IMR-90 (cell line): ENCODE results near the gene SHROOM3.

ENCODE experiments used
- CEBPB ChIP-seq: IDR thresholded peaks from 2 replicates; pipeline ENCODE4 v1.6.1; 2012; ENCODE audit warnings: low read depth, low read length, improper control_type of control experiment
- CHD1 ChIP-seq: IDR thresholded peaks from 2 replicates; pipeline ENCODE4 v1.6.1; 2012; ENCODE audit warnings: low read depth, low read length, improper control_type of control experiment
- CTCF ChIP-seq: conservative IDR thresholded peaks from 2 replicates; pipeline ENCODE4 v1.5.1; 2012; ENCODE audit warnings: mild to moderate bottlenecking, low read depth, low read length, improper control_type of control experiment
- FOS ChIP-seq: fragments of 150-350 bp; IDR thresholded peaks from 2 replicates; pipeline ENCODE4 v1.6.1; 2016; ENCODE audit warnings: low read depth, low read length
- NFE2L2 ChIP-seq: fragments of 150-350 bp; IDR thresholded peaks from 2 replicates; pipeline ENCODE4 v1.6.1; 2016; ENCODE audit warnings: low read depth, mild to moderate bottlenecking, low read length
- POLR2A ChIP-seq: IDR thresholded peaks from 2 replicates; pipeline ENCODE4 v1.6.1; 2012; ENCODE audit warnings: mild to moderate bottlenecking, low read depth, low read length
- RAD21 ChIP-seq: IDR thresholded peaks from 2 replicates; pipeline ENCODE4 v1.6.1; 2012; ENCODE audit warnings: low read length, improper control_type of control experiment
- RCOR1 ChIP-seq: IDR thresholded peaks from 2 replicates; pipeline ENCODE4 v1.6.1; 2012; ENCODE audit warnings: mild to moderate bottlenecking, low read length, improper control_type of control experiment; ENCODE audit not compliant: insufficient replicate concordance
- RFX5 ChIP-seq: IDR thresholded peaks from 2 replicates; pipeline ENCODE4 v1.8.0; 2012; ENCODE audit warnings: low read depth, mild to moderate bottlenecking, low read length, moderate library complexity
- SMC3 ChIP-seq: fragments of 150-350 bp; IDR thresholded peaks from 2 replicates; pipeline ENCODE4 v1.6.1; 2016; ENCODE audit warnings: low read depth, mild to moderate bottlenecking, antibody characterized with exemption, low read length, moderate library complexity
- USF2 ChIP-seq: fragments of 150-350 bp; IDR thresholded peaks from 2 replicates; pipeline ENCODE4 v1.6.1; 2017; ENCODE audit warnings: mild to moderate bottlenecking, antibody characterized with exemption, low read length, low read depth

DNA sequence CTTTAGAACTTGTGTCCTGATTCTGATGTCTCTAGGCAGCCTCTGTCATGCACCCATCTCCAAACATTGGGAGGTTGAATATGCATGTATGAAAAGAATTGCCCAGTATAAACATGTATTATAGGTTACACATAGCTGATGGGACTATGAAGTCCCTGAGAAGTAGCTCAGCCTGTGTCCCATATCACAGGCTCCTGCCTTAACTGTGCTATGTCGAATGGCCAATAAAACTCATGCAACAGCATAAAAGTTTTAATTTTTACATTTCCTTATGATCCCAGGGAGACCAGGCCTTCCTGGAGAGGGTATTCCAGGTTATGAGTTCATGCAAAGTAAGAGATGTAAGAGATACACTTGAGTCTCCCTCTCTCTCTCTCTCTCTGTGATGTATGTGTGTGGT lies 217.4 kb downstream of the SHROOM3 start:
- TF ChIP-seq RFX5 (no peak), CTCF (no peak), POLR2A (no peak), FOS (no peak), USF2 (no peak), RAD21 (no peak), RCOR1 (no peak), SMC3 (no peak), NFE2L2 (no peak), CEBPB (no peak), CHD1 (no peak)
